HG02759 (cell line): Measurements from ENCODE around the gene SART3.

Source experiments
- ATAC-seq: cut with Tn5 transposase; IDR thresholded peaks from one replicate; pipeline ENCODE4 v1.9.1; 2021; ENCODE audit warnings: mild to moderate bottlenecking, moderate library complexity; ENCODE audit not compliant: unreplicated experiment

SART3 gene, protein sequence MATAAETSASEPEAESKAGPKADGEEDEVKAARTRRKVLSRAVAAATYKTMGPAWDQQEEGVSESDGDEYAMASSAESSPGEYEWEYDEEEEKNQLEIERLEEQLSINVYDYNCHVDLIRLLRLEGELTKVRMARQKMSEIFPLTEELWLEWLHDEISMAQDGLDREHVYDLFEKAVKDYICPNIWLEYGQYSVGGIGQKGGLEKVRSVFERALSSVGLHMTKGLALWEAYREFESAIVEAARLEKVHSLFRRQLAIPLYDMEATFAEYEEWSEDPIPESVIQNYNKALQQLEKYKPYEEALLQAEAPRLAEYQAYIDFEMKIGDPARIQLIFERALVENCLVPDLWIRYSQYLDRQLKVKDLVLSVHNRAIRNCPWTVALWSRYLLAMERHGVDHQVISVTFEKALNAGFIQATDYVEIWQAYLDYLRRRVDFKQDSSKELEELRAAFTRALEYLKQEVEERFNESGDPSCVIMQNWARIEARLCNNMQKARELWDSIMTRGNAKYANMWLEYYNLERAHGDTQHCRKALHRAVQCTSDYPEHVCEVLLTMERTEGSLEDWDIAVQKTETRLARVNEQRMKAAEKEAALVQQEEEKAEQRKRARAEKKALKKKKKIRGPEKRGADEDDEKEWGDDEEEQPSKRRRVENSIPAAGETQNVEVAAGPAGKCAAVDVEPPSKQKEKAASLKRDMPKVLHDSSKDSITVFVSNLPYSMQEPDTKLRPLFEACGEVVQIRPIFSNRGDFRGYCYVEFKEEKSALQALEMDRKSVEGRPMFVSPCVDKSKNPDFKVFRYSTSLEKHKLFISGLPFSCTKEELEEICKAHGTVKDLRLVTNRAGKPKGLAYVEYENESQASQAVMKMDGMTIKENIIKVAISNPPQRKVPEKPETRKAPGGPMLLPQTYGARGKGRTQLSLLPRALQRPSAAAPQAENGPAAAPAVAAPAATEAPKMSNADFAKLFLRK

DNA sequence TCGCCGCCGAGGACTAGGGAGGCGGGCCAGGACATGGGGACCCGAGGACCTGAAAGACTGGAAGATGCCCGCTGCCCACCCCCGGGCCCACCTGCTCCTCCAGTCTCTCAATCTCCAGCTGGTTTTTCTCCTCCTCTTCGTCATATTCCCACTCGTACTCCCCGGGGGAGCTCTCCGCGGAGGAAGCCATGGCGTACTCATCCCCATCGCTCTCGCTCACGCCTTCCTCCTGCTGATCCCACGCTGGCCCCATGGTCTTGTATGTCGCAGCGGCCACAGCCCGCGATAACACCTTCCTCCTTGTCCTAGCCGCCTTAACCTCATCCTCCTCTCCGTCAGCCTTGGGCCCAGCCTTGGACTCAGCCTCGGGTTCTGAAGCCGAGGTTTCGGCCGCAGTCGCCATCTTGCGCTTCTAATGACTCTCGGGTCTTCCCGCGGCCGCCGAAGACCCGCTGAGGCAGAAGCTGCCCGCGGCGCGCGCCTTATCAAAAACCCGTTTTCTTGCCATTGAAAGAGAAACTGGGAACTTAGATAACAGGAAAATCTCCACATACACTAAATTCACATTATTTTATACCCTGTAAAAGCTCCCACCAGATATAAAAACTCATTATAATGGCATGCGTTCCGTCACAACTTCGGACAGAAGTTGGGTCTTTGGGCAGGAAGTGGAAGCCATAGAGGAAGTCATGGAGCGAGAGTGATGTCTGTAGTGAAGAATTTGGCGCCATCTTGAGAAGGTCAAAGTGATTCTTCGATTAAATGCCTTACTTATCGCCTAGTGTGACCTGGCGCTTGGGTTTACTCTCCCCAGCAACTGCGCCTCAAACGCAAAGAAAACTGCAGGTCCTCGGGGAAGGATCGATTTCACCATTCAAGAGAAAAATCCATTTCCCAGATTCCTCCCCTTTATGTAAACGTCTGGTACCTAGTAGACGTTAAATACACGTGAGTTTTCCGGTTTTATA is at the start of gene SART3:
Gene SART3, minus strand, starts transcription at position 422 of the 968 bp plus-strand sequence. Its CDS starts 19 bp downstream, at position 403.
- ATAC-seq = peak; percentile 45

- ATAC-seq = no peak
Measured at GRCh38 chr12:108610336-108610815, 49.4 kb upstream of the SART3 start.

DNA sequence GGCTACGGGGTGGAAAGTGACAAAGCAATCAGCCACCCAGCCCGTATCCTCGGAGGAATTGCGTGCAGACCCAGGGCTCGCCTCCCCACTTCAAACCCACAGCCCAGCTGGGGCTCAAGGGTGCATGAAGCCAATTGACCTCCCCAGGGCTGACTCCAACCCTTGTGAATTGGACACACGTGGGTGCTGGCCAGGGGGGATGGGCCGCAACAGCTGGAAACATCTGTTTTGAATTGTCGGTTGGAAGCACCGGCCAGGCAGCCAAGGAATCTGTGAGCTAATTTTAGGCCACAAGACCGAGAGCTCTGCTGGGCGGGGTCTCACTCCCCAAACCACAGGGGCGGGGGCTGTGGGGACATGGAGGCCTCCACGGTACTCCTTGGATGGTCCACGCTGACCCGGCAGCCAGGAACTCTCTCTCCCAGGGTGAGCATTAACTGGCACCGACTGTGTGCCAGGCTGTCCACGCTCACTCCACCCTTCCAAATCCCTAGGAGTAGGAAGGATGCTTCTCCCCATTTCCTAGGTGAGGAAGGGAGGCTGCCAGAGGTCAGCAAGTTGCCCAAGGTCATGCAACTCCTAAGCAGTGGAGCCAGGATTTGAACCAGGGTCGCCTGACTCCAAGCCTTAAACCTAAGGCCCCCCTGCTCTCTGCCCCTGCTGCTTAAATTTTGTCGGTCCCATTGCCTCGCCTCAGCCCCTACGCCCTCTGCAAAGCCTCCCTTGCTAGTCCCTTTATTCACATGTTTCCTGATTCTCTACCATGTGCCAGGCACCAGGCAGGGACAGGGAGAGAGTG is 48.8 kb upstream of the SART3 start:
- peak; percentile 59 for ATAC-seq

GRCh38 chr12:108608616-108609015 is 47.6 kb upstream of the SART3 start:
- no peak for ATAC-seq

DNA sequence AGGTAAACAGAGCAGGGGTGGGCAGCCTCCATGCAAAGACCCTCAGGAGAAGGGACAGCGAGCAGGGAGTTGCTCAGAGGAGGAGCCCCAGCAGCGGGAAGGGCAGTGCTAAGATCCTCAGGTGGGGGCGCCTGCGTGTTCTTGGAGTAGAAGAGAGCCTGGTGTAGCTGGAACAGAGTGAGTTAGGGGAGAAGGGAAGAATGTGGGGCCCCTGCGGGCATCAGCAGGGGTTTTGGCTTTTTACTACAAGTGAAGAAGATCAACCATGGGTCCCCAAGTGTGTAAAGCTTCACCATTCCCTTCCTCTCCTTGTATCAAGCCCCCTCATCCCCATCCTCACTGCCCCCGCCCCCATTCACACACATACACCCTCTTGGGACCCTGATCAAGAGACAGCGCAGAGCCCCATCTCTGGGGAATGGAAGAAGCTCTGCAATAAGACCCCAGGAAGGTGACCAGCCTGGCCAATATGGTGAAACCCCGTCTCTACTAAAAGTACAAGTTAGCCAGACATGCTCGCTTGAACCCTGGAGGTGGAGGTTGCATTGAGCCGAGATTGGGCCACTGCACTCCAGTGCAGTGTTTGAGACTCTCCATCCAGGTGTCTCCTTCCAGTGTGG is 47.1 kb upstream of the SART3 start:
- ATAC-seq = no peak

DNA sequence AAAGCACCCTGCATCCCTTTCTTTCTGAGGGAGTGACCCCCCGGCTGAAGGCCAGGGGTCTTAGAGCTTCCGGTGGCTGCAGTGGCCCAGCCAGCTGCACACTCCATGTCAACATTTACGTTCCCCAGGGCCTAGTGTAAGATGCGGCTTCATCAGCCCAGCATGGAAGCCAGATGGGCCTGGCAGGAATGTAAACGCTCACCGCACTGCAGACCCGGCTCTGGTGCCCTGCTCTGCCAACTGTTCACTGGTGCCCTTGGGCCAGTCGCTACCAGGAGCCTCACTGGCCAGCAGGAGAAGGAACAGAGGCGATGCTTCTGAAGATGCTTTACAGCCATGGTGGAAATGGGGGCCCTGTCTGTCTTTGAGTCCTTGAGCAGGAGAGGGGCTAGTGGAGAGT is 45.5 kb upstream of the SART3 start:
- ATAC-seq = no peak

- ATAC-seq = no peak
Measured at GRCh38 chr12:108605690-108606406, 44.9 kb upstream of the SART3 start.

GRCh38 chr12:108605000-108605689 is 44.2 kb upstream of the SART3 start:
- no peak for ATAC-seq

- ATAC-seq = no peak
Measured at GRCh38 chr12:108604208-108604941, 43.4 kb upstream of the SART3 start.

- ATAC-seq = no peak
Measured at GRCh38 chr12:108603743-108604142, 42.8 kb upstream of the SART3 start.

DNA sequence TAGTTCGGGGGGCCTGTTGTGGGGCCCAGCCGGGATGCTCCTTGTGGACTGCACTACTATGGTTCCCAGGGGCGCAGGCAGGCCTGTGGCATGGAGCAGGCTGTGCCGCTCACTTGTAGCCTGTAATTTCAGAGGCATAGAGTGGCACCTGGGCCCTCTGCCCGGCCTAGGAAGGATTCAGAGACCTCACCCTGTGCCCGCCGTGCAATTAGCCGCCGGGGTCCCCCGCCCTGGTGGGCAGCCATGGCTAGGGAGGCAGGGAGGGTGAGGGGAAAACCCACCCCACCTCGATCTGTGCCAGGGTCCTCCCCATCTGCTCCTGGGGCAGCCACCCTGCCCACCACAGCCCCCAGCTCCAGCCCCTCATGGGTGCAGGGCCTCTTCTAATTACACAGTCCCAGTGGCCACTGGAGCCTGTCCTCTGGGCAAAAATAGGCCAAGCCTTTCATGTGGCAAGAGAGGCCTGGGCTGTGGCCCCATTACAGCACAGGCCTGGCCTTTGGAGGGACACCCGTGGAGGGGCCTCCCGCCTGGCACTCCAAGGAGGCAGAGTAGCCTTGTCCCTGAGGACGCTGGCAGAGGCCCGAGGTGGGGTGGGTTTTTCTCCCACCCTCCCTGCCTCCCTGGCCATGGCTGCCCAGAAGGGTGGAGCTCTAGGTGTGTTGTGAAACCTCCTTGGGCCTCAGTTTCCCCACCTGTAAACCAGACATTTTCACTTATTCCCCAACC is 42.2 kb upstream of the SART3 start:
- ATAC-seq = no peak

- ATAC-seq = no peak
Measured at GRCh38 chr12:108602209-108602705, 41.3 kb upstream of the SART3 start.

- ATAC-seq = no peak
Measured at GRCh38 chr12:108600702-108601007, 39.7 kb upstream of the SART3 start.

GRCh38 chr12:108599948-108600701 is 39.2 kb upstream of the SART3 start:
- no peak for ATAC-seq

DNA sequence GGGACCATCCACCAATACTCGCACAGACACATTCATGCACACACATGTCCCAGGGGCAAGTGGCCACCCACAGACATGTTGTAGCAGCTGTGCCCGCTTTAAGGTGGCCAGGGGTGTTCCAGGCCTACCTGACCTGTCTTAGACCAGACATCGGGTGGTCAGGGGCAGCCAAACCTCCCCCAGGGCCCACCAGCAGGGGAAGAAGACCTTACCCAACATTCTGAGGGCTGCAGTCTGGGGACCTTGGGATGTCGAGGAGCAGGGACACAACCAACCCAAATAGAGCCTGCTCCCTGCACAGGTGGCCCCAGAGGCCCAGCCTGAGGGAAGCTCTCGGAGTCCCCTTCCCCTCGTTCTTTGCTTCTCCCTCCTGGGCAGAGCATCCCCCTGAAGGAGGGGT is 38.6 kb upstream of the SART3 start:
- ATAC-seq = no peak
